K562 (cell line): ENCODE data around the gene GIGYF1. TPM values are rescaled to one million over a fixed set of nuclear protein-coding genes. Genes with fewer than 3 reads are reported as not detected.

Experiments used
- CHCHD3 ChIP-seq: fragments of 250-450 bp; sonication (Bioruptor Pico); IDR thresholded peaks from 2 replicates; pipeline ENCODE4 v2.1.2; 2022; ENCODE audit warnings: mild to moderate bottlenecking
- CTBP1 ChIP-seq: fragments of 450-650 bp; IDR thresholded peaks from 2 replicates; pipeline ENCODE4 v1.6.1; 2016; ENCODE audit warnings: borderline replicate concordance
- ELF4 ChIP-seq: fragments of 450-650 bp; formaldehyde crosslinking; IDR thresholded peaks from 2 replicates; pipeline ENCODE4 v1.4.0; 2022; ENCODE audit warnings: missing genetic modification characterization
- GATAD2A ChIP-seq: fragments of 450-650 bp; IDR thresholded peaks from 2 replicates; pipeline ENCODE4 v1.6.1; 2017
- SAP30 ChIP-seq: fragments of 200-600 bp; sonication (generic); IDR thresholded peaks from 2 replicates; pipeline ENCODE4 v1.6.1; 2012; ENCODE audit warnings: borderline replicate concordance, low read depth, mild to moderate bottlenecking, moderate library complexity, low read length, control low read depth, inconsistent platforms; ENCODE audit not compliant: insufficient read depth, poor library complexity, severe bottlenecking
- ZBTB7A ChIP-seq: IDR thresholded peaks from 2 replicates; pipeline ENCODE4 v1.6.1; 2011; ENCODE audit warnings: low read depth, mild to moderate bottlenecking, low read length, moderate library complexity, borderline replicate concordance; ENCODE audit not compliant: control insufficient read depth
- ZC3H8 ChIP-seq: fragments of 450-650 bp; IDR thresholded peaks from 2 replicates; pipeline ENCODE4 v1.6.1; 2017
- ZFX ChIP-seq: sonication (generic); formaldehyde crosslinking; IDR thresholded peaks from 2 replicates; pipeline ENCODE4 v1.8.0; 2022; ENCODE audit warnings: mild to moderate bottlenecking, missing genetic modification reagents, moderate library complexity
- ZNF124 ChIP-seq: sonication (generic); formaldehyde crosslinking; IDR thresholded peaks from 2 replicates; pipeline ENCODE4 v1.8.1; 2022; ENCODE audit warnings: missing genetic modification reagents
- ZNF174 ChIP-seq: fragments of 250-450 bp; sonication (Bioruptor Pico); IDR thresholded peaks from 2 replicates; pipeline ENCODE4 v1.4.0; 2020; ENCODE audit warnings: mild to moderate bottlenecking
- ZNF239 ChIP-seq: fragments of 250-450 bp; sonication (Bioruptor Pico); IDR thresholded peaks from 2 replicates; pipeline ENCODE4 v1.4.0; 2020; ENCODE audit warnings: mild to moderate bottlenecking
- ZNF316 ChIP-seq: fragments of 450-650 bp; IDR thresholded peaks from 2 replicates; pipeline ENCODE4 v1.6.1; 2016
- polyA plus RNA-seq, 8 experiments: library from polyadenylated mRNA; depleted of rRNA in 4 of 8; stranded (reverse) in 5 of 8; unstranded in 3 of 8; fragments of >200 nt; fragmentation: Nextera tagmentation in 2 of 8; fragmentation: Illumina TruSeq in 1 of 8; extraction: Ambion mirVana in 2 of 8; extraction: Trizol in 1 of 8; gene quantifications; 2 replicates each; pipeline versions ENCODE4 v1.2.1 to v1.2.3, GENCODE V29; 2011 to 2014; ENCODE audit warnings: inconsistent platforms in 1 of 8, missing spikeins in 1 of 8
- total RNA-seq, 7 experiments: library from RNA; depleted of rRNA in 6 of 7; stranded (reverse); fragments of >200 nt in 6 of 7; fragmentation: Illumina TruSeq in 2 of 7; extraction: Trizol in 2 of 7; gene quantifications; 2 replicates each; pipeline versions ENCODE4 v1.2.1 to v1.2.3, GENCODE V29; 2011 to 2021; ENCODE audit warnings: low replicate concordance in 1 of 7
- TF ChIP-seq, protein P1 (sequence below): fragments of 450-650 bp; formaldehyde crosslinking; IDR thresholded peaks from 2 replicates; pipeline ENCODE4 v1.4.0; 2022; ENCODE audit warnings: missing genetic modification characterization
- TF ChIP-seq, protein P2 (sequence below): fragments of 200-800 bp; sonication (Bioruptor generic); IDR thresholded peaks from 2 replicates; pipeline ENCODE4 v1.6.1; 2017; ENCODE audit warnings: missing genetic modification characterization, missing compliant biosample characterization
- TF ChIP-seq, protein P3 (sequence below): fragments of 250-450 bp; sonication (Bioruptor Pico); IDR thresholded peaks from 2 replicates; pipeline ENCODE4 v1.5.0; 2021
- TF ChIP-seq, protein P4 (sequence below): fragments of 450-650 bp; formaldehyde crosslinking; IDR thresholded peaks from 2 replicates; pipeline ENCODE4 v1.4.0; 2020; ENCODE audit warnings: mild to moderate bottlenecking, moderate library complexity
- TF ChIP-seq, protein P5 (sequence below): IDR thresholded peaks from 3 replicates; pipeline ENCODE4 v1.6.1; 2011; ENCODE audit warnings: borderline replicate concordance, mild to moderate bottlenecking, moderate library complexity; ENCODE audit not compliant: insufficient read length; ENCODE audit errors: extremely low read depth
- TF ChIP-seq, protein P6 (sequence below): sonication (generic); formaldehyde crosslinking; IDR thresholded peaks from 2 replicates; pipeline ENCODE4 v1.9.0; 2022; ENCODE audit warnings: mild to moderate bottlenecking, missing genetic modification reagents
- TF ChIP-seq, protein P7 (sequence below), 2 experiments: IDR thresholded peaks; 2 replicates each; pipeline ENCODE4 v1.6.1; 2011; ENCODE audit warnings: borderline replicate concordance in 1 of 2, control low read depth in 1 of 2, low read depth in 1 of 2, low read length in 1 of 2, mild to moderate bottlenecking in 1 of 2, mixed read lengths in 1 of 2, moderate library complexity in 1 of 2; ENCODE audit not compliant: insufficient read depth in 1 of 2, insufficient read length in 1 of 2, poor library complexity in 1 of 2, severe bottlenecking in 1 of 2; ENCODE audit errors: extremely low read depth in 1 of 2

The GIGYF1 gene
- total and polyA plus RNA-seq, 9 of the 15 experiments (the other 6 are each of a cell fraction or from before 2014, with no cell fraction given): 0.56 to 76.2 (median 16.8) TPM

DNA sequence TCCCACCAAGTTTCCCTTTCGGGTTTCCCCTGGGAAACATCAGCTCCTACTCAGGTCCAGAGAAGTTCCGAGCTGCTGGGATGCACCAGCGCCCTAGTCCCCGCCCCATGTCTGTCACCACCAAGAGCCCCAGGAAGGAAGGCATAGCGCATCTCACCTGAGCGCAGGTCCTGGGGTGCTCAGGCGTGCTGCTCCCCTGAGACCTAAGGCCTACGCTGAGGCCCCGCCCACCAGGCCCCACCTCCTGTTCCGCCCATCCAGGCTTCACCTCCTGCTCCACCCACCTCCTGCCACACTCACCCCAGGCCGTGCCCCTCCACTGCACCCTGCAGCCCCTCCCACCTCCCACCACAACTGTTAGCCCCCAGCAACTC lies 51.5 kb downstream of the GIGYF1 start (continued):
- TF ChIP-seq, protein P1, sequence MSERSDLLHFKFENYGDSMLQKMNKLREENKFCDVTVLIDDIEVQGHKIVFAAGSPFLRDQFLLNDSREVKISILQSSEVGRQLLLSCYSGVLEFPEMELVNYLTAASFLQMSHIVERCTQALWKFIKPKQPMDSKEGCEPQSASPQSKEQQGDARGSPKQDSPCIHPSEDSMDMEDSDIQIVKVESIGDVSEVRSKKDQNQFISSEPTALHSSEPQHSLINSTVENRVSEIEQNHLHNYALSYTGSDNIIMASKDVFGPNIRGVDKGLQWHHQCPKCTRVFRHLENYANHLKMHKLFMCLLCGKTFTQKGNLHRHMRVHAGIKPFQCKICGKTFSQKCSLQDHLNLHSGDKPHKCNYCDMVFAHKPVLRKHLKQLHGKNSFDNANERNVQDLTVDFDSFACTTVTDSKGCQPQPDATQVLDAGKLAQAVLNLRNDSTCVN (CRISPR knock-in tag): no peak
- no peak for TF ChIP-seq ZNF239 (CRISPR knock-in tag)
- no peak for TF ChIP-seq ELF4 (CRISPR knock-in tag)
- TF ChIP-seq, protein P2, sequence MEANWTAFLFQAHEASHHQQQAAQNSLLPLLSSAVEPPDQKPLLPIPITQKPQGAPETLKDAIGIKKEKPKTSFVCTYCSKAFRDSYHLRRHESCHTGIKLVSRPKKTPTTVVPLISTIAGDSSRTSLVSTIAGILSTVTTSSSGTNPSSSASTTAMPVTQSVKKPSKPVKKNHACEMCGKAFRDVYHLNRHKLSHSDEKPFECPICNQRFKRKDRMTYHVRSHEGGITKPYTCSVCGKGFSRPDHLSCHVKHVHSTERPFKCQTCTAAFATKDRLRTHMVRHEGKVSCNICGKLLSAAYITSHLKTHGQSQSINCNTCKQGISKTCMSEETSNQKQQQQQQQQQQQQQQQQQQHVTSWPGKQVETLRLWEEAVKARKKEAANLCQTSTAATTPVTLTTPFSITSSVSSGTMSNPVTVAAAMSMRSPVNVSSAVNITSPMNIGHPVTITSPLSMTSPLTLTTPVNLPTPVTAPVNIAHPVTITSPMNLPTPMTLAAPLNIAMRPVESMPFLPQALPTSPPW (CRISPR knock-in tag): no peak
- no peak for TF ChIP-seq ZNF124
- TF ChIP-seq GATAD2A: no peak
- TF ChIP-seq SAP30: no peak
- TF ChIP-seq CHCHD3 (CRISPR knock-in tag): no peak
- TF ChIP-seq, protein P3, sequence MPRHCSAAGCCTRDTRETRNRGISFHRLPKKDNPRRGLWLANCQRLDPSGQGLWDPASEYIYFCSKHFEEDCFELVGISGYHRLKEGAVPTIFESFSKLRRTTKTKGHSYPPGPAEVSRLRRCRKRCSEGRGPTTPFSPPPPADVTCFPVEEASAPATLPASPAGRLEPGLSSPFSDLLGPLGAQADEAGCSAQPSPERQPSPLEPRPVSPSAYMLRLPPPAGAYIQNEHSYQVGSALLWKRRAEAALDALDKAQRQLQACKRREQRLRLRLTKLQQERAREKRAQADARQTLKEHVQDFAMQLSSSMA (CRISPR knock-in tag): no peak
- TF ChIP-seq ZNF174: no peak
- TF ChIP-seq CTBP1: no peak
- TF ChIP-seq, protein P4, sequence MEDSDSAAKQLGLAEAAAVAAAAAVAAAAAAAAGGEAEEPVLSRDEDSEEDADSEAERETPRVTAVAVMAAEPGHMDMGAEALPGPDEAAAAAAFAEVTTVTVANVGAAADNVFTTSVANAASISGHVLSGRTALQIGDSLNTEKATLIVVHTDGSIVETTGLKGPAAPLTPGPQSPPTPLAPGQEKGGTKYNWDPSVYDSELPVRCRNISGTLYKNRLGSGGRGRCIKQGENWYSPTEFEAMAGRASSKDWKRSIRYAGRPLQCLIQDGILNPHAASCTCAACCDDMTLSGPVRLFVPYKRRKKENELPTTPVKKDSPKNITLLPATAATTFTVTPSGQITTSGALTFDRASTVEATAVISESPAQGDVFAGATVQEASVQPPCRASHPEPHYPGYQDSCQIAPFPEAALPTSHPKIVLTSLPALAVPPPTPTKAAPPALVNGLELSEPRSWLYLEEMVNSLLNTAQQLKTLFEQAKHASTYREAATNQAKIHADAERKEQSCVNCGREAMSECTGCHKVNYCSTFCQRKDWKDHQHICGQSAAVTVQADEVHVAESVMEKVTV (CRISPR knock-in tag): no peak
- TF ChIP-seq, protein P5, sequence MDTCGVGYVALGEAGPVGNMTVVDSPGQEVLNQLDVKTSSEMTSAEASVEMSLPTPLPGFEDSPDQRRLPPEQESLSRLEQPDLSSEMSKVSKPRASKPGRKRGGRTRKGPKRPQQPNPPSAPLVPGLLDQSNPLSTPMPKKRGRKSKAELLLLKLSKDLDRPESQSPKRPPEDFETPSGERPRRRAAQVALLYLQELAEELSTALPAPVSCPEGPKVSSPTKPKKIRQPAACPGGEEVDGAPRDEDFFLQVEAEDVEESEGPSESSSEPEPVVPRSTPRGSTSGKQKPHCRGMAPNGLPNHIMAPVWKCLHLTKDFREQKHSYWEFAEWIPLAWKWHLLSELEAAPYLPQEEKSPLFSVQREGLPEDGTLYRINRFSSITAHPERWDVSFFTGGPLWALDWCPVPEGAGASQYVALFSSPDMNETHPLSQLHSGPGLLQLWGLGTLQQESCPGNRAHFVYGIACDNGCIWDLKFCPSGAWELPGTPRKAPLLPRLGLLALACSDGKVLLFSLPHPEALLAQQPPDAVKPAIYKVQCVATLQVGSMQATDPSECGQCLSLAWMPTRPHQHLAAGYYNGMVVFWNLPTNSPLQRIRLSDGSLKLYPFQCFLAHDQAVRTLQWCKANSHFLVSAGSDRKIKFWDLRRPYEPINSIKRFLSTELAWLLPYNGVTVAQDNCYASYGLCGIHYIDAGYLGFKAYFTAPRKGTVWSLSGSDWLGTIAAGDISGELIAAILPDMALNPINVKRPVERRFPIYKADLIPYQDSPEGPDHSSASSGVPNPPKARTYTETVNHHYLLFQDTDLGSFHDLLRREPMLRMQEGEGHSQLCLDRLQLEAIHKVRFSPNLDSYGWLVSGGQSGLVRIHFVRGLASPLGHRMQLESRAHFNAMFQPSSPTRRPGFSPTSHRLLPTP: no peak
- peak; percentile 83 for TF ChIP-seq ZBTB7A
- peak; percentile 49 for TF ChIP-seq ZFX (CRISPR knock-in tag)
- TF ChIP-seq ZNF316: no peak
- TF ChIP-seq, protein P6, sequence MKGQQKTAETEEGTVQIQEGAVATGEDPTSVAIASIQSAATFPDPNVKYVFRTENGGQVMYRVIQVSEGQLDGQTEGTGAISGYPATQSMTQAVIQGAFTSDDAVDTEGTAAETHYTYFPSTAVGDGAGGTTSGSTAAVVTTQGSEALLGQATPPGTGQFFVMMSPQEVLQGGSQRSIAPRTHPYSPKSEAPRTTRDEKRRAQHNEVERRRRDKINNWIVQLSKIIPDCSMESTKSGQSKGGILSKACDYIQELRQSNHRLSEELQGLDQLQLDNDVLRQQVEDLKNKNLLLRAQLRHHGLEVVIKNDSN: no peak
- TF ChIP-seq ZC3H8: no peak
- TF ChIP-seq, protein P7, sequence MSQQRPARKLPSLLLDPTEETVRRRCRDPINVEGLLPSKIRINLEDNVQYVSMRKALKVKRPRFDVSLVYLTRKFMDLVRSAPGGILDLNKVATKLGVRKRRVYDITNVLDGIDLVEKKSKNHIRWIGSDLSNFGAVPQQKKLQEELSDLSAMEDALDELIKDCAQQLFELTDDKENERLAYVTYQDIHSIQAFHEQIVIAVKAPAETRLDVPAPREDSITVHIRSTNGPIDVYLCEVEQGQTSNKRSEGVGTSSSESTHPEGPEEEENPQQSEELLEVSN (IDR thresholded peaks at IDR 0.05; ENCODE audit: borderline replicate concordance in 1 of 2, extremely low read depth in 1 of 2, insufficient read depth in 1 of 2, insufficient read length in 1 of 2, low read depth in 1 of 2, low read length in 1 of 2, poor library complexity in 1 of 2, severe bottlenecking in 1 of 2): no peak
